Esophagus squamous epithelium (tissue), 5 donors: Measurements from ENCODE around the gene EDEM3. TPM values are rescaled to one million over a fixed set of nuclear protein-coding genes. Genes with fewer than 3 reads are reported as not detected.
"Not testable (repeated sequence)": the region's sequence is repeated elsewhere in the genome, so short reads cannot be mapped to it uniquely, and the experiment has no call there.

Experiments
- DNase-seq: peaks from one replicate; lab custom pipeline; 2025; lab: John Stamatoyannopoulos, UW
- H3K27ac ChIP-seq, 4 donors: fragments of 200-600 bp; sonication (generic); one replicate each; pipeline ENCODE4 v1.5.1; 2016 to 2019; ENCODE audit warnings: mild to moderate bottlenecking in 1 of 4
- H3K27me3 ChIP-seq, 4 donors: fragments of 200-600 bp; sonication (generic); 1 replicate in 3 of 4; 2 replicates in 1 of 4; pipeline versions ENCODE4 v1.5.1 to v1.6.0; 2017 to 2021; ENCODE audit warnings: antibody characterized with exemption in 1 of 4
- H3K36me3 ChIP-seq, 3 donors: fragments of 200-600 bp; sonication (generic); one replicate each; pipeline ENCODE4 v1.5.1; 2016 to 2019
- H3K4me1 ChIP-seq, 3 donors: fragments of 200-600 bp; sonication (generic); one replicate each; pipeline ENCODE4 v1.5.1; 2017 to 2019
- H3K4me3 ChIP-seq, 4 donors: fragments of 200-600 bp; sonication (generic); 1 replicate in 3 of 4; 2 replicates in 1 of 4; pipeline ENCODE4 v1.5.1; 2016 to 2019; ENCODE audit warnings: mild to moderate bottlenecking in 2 of 4, moderate library complexity in 1 of 4
- H3K9me3 ChIP-seq, 3 donors: fragments of 200-600 bp; sonication (generic); one replicate each; pipeline ENCODE4 v1.5.1; 2016 to 2019
- CTCF ChIP-seq, 6 experiments: fragments of 450-650 bp in 4 of 6; fragments of 200-600 bp in 2 of 6; sonication (generic) in 2 of 6; IDR thresholded peaks; one replicate each; pipeline ENCODE4 v1.5.1; 2016 to 2019; ENCODE audit warnings: antibody characterized with exemption in 6 of 6, mild to moderate bottlenecking in 4 of 6, moderate library complexity in 4 of 6
- POLR2A ChIP-seq, 4 donors: fragments of 450-650 bp; IDR thresholded peaks; one replicate each; pipeline ENCODE4 v1.6.1; 2017; ENCODE audit warnings: antibody characterized with exemption in 4 of 4, mild to moderate bottlenecking in 4 of 4, moderate library complexity in 3 of 4
- WGBS, 2 donors: methylation state at CpG; one replicate each; pipeline ENCODE4 v1.1.5; 2018; 5-methylcytosine and 5-hydroxymethylcytosine counted together
- intact Hi-C: fragments of 100-400 bp; cut with DNase I; formaldehyde crosslinking; loops from one replicate; pipeline ENCODE4 v1.15.0; 2022
- total RNA-seq, 4 donors: library from RNA; depleted of rRNA; stranded (reverse); fragments of >200 nt; gene quantifications; one replicate each; pipeline ENCODE4 v1.1.0, GENCODE V29; 2016
- donor health status: DM: yes; HTN: yes; CAD: no.

Gene EDEM3
- total RNA-seq, 4 donors from 2014 or later = 13.4 to 22.6 (median 20.9) TPM

GRCh38 chr1:184770181-184770979, 15.7 kb upstream of the EDEM3 start:
- no peak overlapping the region for H3K27ac ChIP-seq
- H3K27me3 ChIP-seq = no peaks in the 10 kb centered on the region
- DNase-seq = no peak
- no peaks in the 10 kb centered on the region for H3K9me3 ChIP-seq
- TF ChIP-seq CTCF (IDR thresholded peaks at IDR 0.05) = no peak
- no peak for TF ChIP-seq POLR2A (IDR thresholded peaks at IDR 0.05)
- H3K36me3 ChIP-seq = no peaks in the 10 kb centered on the region
- WGBS, 2 donors = 81 to 91% methylated on average over 4 of the region's 4 CpGs
- no peaks in the 10 kb centered on the region for H3K4me1 ChIP-seq
- H3K4me3 ChIP-seq = no peak overlapping the region
- intact Hi-C loops = no loop called here

GRCh38 chr1:184769241-184769640, 14.6 kb upstream of the EDEM3 start:
- TF ChIP-seq CTCF (IDR thresholded peaks at IDR 0.05) = no peak
- TF ChIP-seq POLR2A (IDR thresholded peaks at IDR 0.05) = no peak
- H3K4me3 ChIP-seq = no peak overlapping the region
- H3K36me3 ChIP-seq = no peaks in the 10 kb centered on the region
- DNase-seq = no peak
- H3K9me3 ChIP-seq = no peaks in the 10 kb centered on the region
- H3K4me1 ChIP-seq = no peaks in the 10 kb centered on the region
- intact Hi-C loops = no loop called here
- no peak overlapping the region for H3K27ac ChIP-seq
- H3K27me3 ChIP-seq = no peaks in the 10 kb centered on the region
- WGBS, 2 donors = 84 to 85% methylated on average over 2 of the region's 2 CpGs

GRCh38 chr1:184768467-184768866, 13.8 kb upstream of the EDEM3 start:
- H3K27me3 ChIP-seq = no peaks in the 10 kb centered on the region
- no peak for DNase-seq
- H3K27ac ChIP-seq = no peak overlapping the region
- intact Hi-C loops = no loop called here
- WGBS, 2 donors = 63 to 67% methylated on average over 2 of the region's 2 CpGs
- H3K4me1 ChIP-seq = no peaks in the 10 kb centered on the region
- no peak for TF ChIP-seq CTCF (IDR thresholded peaks at IDR 0.05)
- no peak for TF ChIP-seq POLR2A (IDR thresholded peaks at IDR 0.05)
- no peaks in the 10 kb centered on the region for H3K9me3 ChIP-seq
- H3K36me3 ChIP-seq = no peaks in the 10 kb centered on the region
- no peak overlapping the region for H3K4me3 ChIP-seq

- no peak for TF ChIP-seq CTCF (IDR thresholded peaks at IDR 0.05)
- no peak for TF ChIP-seq POLR2A (IDR thresholded peaks at IDR 0.05)
- intact Hi-C loops = no loop called here
- DNase-seq = no peak
- Histone ChIP-seq H3K9me3 (no peaks in the 10 kb centered on the region), H3K4me1 (no peaks in the 10 kb centered on the region), H3K27ac (no peak overlapping the region), H3K36me3 (no peaks in the 10 kb centered on the region), H3K4me3 (no peak overlapping the region), H3K27me3 (no peaks in the 10 kb centered on the region)
- 80 to 89% methylated on average over 4 to 5 of the region's 5 CpGs for WGBS, 2 donors
Measured at GRCh38 chr1:184767591-184767990, 12.9 kb upstream of the EDEM3 start.

- H3K4me1 ChIP-seq = no peaks in the 10 kb centered on the region
- H3K27ac ChIP-seq = no peak overlapping the region
- 88 to 91% methylated on average over 1 of the region's 1 CpG for WGBS, 2 donors
- DNase-seq = no peak
- no peaks in the 10 kb centered on the region for H3K9me3 ChIP-seq
- no peaks in the 10 kb centered on the region for H3K36me3 ChIP-seq
- H3K4me3 ChIP-seq = no peak overlapping the region
- intact Hi-C loops = no loop called here
- H3K27me3 ChIP-seq = no peaks in the 10 kb centered on the region
- TF ChIP-seq POLR2A (IDR thresholded peaks at IDR 0.05) = no peak
- no peak for TF ChIP-seq CTCF (IDR thresholded peaks at IDR 0.05)
Measured at GRCh38 chr1:184764483-184764882, 9.8 kb upstream of the EDEM3 start.

- 89 to 96% methylated on average over 3 of the region's 3 CpGs for whole genome bisulfite sequencing, 2 donors
- intact Hi-C loops = not testable (repeated sequence)
Measured at GRCh38 chr1:184763520-184763919, 8.9 kb upstream of the EDEM3 start.

More at GRCh38 chr1:184763520-184763919, 8.9 kb upstream of the EDEM3 start:
- H3K27ac ChIP-seq, H3K4me1 ChIP-seq, DNase-seq, H3K9me3 ChIP-seq, H3K36me3 ChIP-seq, H3K4me3 ChIP-seq, H3K27me3 ChIP-seq: not testable (repeated sequence)
